HG03025 (cell line): ENCODE results near the gene AMIGO2.

Experiments
- ATAC-seq: cut with Tn5 transposase; IDR thresholded peaks from one replicate; pipeline ENCODE4 v1.9.1; 2021; ENCODE audit warnings: mild to moderate bottlenecking, moderate library complexity; ENCODE audit not compliant: unreplicated experiment, low FRiP score

Gene AMIGO2

DNA sequence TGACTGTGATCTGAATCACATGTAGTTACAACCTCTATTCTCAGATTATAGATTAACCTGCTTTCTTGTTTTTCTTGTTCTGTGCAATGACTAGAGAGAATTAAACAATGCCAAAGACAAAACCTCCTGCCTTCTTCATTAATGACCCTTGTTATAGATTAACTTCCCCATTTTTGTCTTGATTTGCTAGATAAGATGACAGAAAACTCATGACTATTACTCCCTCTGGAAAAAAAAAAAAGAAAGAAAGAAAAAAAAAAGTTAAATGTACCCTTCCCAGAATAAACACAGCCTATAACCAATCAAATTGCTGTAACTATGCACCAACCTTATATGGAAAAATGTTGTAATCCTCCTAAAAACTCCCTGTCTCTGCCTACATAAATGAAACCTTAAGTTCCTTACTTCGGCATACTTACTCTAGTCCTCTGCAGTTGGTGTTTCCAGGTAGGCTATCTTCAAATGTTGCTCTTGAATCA is 41.5 kb downstream of the AMIGO2 start:
- ATAC-seq: no peak

DNA sequence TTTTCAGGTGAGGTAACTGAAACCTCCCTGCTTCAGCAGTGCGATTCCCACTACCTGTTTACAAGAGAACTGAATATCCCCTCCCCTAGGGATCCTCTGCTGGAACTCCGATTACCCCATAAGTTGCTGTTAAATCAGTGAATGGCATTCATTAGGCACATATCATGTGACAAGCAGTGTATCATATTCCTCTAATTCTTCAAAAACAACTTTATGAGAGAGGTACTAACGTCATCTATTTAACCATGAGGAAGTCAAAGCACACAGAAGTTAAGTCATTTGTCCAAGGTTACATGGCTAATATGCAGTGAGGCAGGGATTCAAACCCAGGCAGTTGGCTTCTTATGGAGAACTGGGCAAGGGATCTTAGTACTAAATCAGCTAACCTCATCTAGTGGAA is 44.3 kb downstream of the AMIGO2 start:
- ATAC-seq: no peak

DNA sequence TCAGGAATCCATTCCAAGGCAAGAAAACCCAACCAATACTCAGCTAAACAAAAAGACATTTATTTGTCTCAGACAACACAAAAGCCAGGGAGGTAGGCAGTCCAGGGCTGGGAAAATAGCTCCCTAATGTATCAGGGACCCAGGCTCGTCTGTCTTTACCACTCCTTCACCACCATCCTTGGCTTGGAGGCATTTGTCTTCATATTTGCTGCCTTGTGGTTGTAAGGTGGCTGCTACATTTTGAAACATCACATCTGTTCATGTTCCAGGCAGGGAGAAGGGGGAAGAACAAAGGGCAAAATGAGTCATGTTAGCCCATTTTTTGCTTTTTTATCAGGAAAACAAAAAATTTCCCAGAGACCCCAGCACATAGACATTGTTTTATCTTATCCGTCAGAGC is 45.1 kb downstream of the AMIGO2 start:
- ATAC-seq: no peak

DNA sequence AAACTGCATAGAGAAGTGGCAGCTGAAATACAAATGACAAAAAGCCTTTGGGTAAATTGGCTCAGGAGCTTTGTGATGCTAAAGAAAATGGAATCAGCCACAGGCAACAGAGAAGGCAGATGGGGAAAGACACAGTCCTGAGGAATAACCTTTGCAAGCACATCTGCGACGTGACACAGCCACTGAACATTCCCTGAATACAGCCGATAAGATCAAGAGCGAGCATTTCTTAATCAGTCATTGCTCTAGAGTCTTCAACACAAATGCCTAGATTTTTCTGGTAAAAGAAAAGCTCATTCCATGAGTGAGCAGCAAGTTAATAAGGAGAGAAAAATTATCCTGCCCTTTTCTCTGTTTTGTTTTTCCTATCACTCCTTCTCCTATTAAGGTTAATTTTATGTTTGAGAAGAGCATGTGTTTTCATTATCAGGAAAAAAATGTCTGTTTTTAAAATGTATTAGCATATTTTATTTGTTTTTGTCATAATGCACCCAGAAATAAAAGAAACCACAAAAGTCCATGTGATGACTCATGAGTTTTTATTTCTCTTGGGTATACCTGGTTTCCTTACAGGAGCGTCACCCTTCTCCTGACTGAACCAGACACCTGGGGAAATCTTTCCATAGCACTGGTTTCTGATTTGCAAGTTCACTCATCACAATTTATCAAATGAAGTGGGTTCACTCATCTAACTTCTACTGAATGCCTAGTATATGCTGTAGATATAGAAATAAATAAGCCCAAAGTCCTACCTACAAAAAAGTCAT is 45.8 kb downstream of the AMIGO2 start:
- no peak for ATAC-seq

DNA sequence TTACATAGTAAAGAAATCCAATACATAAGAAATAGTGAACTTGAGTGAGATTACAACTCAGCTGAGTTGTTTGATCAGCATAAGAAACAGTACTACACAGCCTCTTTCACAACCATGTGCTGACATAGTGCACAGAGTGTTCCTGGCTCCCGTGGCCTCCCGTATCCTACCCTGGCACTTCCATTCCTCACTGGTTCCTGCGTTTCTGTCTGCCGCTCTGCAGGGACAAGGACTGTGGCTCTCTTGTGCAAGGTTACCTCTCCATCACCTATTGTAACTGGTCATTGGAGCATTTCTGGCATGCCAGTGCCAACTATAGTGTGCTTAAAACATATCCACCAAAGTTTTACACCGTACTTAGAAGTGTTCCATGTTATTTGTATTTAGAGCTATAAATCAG is 46.7 kb downstream of the AMIGO2 start:
- ATAC-seq: no peak

DNA sequence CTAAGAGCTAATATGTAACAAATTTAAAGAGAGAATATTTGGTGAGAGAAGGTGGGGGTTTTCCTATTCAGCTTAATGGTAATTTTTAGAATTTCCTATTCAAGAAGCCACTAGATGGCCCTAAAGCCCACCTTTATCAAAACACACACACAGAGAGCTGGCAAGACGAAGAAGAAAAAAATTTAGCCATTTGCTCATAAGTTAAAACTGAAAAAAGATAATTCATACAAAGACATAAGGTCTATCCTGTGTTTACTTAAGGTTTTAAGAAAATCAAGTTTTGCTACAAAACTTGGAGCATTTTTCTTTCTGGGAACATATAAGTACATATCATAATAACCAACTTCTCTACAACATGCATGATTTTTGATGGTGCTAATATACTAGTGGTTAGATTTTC is 47.1 kb downstream of the AMIGO2 start:
- ATAC-seq: no peak

DNA sequence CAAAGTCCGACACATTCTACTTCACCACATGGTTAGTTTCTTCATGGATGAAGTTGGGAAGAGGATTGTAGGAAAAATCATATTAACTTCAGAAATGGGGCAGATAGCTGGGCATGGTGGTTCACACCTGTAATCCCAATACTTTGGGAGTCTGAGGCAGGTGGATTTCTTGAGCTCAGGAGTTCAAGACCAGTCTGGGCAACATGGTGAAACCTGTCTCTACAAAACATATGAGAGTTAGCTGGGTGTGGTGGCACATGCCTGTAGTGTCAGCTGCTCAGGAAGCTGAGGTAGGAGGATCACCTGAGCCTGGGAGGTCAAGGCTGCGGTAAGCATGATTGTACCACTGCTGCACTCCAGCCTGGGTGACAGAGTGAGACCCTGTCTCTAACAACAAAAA is 49.9 kb downstream of the AMIGO2 start:
- ATAC-seq: no peak

DNA sequence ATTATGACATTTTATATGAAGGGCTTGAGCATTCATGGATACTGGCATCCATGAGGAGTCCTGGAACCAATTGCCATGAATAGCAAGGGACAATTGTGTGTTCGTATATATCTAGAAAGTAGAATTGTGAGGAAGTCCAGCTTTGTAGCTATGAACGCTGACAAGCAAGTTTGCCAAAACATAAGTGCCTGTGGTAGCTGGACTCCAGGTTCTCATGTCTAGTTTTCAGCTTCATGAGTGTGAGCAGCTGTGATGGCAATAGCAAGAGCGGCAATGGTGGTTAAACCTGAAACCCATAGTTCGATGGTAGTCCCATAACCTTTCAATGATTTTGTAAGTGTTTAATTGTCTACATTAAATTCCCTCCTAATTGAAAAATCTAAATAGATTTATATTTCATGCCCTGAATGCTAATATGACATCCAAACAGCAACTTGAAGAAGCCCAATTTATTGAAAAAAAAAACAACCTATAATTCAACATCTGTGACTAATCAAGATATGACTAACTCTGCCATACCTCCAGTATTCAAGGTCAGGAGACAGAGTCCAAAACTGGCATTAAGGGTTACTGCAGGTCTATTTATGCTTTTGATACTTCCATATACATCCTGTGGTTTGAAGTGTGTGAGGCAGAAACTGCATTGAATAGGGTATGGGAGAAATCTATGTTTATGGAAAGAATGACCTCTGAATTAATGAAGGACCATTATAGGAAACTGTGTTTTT is 50.6 kb downstream of the AMIGO2 start:
- no peak for ATAC-seq

DNA sequence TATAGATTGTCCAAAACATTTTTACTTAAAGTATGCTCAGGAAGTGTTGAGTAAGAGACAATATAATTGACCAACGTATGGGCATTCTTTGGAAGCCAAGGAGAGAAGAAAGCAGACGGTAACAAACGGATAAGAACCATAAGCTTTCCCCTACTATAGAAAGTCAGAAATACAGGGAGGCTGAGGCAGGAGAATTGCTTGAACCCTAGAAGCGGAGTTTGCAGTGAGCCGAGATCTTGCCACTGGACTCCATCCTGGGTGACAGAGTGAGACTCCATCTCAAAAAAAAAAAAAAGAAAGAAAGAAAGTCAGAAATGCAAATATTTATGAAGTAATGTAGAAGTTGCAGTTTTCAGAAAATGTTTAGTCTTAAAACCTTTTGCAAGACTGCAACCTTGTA is 51.6 kb downstream of the AMIGO2 start:
- ATAC-seq: no peak
